Mesodermal cell (in vitro differentiated cells): ENCODE results near the gene GRIK3.

Source experiments
- H3K27ac ChIP-seq: 2 replicates; pipeline ENCODE4 v1.7.0; 2013; ENCODE audit warnings: mild to moderate bottlenecking, low read depth, low read length, moderate library complexity; ENCODE audit not compliant: severe bottlenecking
- H3K36me3 ChIP-seq: 2 replicates; pipeline ENCODE4 v1.7.1; 2013; ENCODE audit warnings: mild to moderate bottlenecking, low read length, moderate library complexity; ENCODE audit not compliant: control insufficient read depth, insufficient read depth
- H3K4me1 ChIP-seq: one replicate; pipeline ENCODE4 v1.7.1; 2013; ENCODE audit warnings: mild to moderate bottlenecking, low read length; ENCODE audit not compliant: insufficient read depth, control insufficient read depth, poor library complexity, severe bottlenecking
- H3K4me3 ChIP-seq: 2 replicates; pipeline ENCODE4 v1.7.0; 2013; ENCODE audit warnings: low read length, control low read depth, mild to moderate bottlenecking; ENCODE audit not compliant: insufficient read depth, poor library complexity, severe bottlenecking; ENCODE audit errors: extremely low read depth
- H3K9me3 ChIP-seq: 2 replicates; pipeline ENCODE4 v1.7.1; 2013; ENCODE audit warnings: mild to moderate bottlenecking, low read length, moderate library complexity; ENCODE audit not compliant: control insufficient read depth
- WGBS, 2 experiments: methylation state at CpG; one replicate each; pipeline ENCODE4 v1.1.5; 2013; ENCODE audit warnings: missing lambda C conversion rate in 2 of 2; ENCODE audit not compliant: insufficient coverage in 2 of 2; 5-methylcytosine and 5-hydroxymethylcytosine counted together

GRIK3 gene

DNA sequence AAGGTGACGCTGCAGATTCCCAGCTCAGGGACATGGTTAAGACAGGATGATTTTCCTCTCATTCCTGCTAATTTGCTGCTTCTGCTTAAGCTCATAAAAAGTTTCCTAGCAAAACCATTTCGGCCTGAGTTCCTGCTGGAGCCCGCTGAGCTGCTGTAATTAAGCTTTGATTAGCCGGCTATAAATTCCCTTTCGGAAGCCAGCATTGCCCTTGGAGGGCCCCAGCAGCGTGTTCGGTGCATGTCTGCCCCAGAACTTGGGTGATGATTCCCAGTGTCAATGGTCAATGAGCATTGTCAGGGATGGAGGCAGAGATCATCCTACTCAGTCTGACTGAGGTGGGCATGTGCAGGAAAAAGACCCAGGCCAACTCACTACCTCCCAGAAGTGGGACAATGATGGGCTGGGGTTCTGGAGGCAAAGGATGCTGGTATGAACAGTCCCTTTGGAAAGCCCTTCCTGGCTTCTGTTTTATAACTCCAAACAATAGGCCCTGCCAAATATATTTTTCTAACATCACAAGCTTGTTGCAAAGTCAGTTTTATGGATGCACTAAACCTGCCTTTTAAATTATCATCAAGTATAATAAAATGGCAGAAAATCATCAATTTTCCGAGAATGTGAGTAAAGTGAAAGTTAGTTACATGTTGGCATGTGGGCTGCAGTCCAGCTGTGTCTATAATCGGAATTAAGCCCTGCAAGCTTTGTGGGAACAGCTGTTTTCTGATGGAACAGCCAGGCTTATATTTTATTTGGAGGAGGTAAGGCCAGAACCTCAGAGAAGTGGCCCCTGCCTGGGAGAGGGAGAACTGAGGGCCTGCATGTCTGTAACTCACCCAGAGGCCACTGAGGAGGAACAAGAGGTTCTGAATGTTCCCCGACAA lies 257.1 kb downstream of the GRIK3 start:
- H3K27ac ChIP-seq = no peak overlapping the region
- no peak overlapping the region for H3K4me3 ChIP-seq
- 86 to 92% methylated on average over 8 to 9 of the region's 10 CpGs for WGBS, 2 experiments
- H3K4me1 ChIP-seq = no peaks in the 10 kb centered on the region
- H3K36me3 ChIP-seq = no peaks in the 10 kb centered on the region
- no peaks in the 10 kb centered on the region for H3K9me3 ChIP-seq

DNA sequence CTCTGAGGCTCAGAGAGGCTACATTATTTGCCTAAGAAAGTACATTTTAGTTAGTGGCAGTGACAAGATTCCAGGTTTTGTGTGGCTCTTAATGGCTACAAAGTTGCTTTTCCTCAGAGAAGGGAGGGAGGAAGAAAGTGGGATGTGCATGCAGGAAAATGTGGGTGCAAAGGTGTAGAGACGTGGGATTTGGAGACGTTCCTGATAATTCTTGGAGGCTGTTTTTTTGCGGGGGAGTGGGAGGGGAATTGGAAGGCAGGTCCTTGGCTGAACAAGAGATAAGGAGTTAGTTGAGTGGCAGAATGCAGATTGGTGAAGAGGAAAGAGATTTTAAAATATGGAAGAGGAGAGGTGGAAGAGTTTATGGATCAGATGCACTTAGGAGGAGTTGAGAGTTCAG lies 258.1 kb downstream of the GRIK3 start:
- H3K9me3 ChIP-seq = no peaks in the 10 kb centered on the region
- 76 to 89% methylated on average over 3 of the region's 3 CpGs for WGBS, 2 experiments
- no peak overlapping the region for H3K27ac ChIP-seq
- H3K4me3 ChIP-seq = no peak overlapping the region
- H3K4me1 ChIP-seq = peaks cover 2% of the 10 kb centered on the region
- H3K36me3 ChIP-seq = no peaks in the 10 kb centered on the region

DNA sequence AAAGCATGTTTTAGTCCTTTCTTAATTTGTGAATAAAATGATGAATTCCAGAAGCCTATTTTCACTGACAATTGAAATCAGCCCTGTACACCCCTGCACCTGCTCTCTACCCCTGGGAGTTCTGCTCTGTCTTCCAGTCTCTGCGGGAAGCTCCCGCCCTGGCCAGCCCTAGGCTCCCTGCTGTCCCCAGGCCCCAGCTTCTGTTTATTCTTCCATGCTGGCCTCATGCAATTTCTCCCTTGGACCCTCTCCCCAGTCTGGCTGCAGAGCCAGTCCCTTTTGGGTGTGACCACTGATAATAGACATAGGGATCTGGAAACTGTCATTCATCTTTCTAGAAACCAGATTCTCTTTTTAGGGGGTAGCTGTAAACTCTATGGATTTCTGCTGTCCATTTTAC lies 258.6 kb downstream of the GRIK3 start:
- Histone ChIP-seq H3K36me3 (no peaks in the 10 kb centered on the region), H3K27ac (no peak overlapping the region), H3K4me1 (peaks cover 3% of the 10 kb centered on the region), H3K4me3 (no peak overlapping the region), H3K9me3 (no peaks in the 10 kb centered on the region)
- WGBS, 2 experiments = 0 to 67% methylated on average over 2 of the region's 2 CpGs

DNA sequence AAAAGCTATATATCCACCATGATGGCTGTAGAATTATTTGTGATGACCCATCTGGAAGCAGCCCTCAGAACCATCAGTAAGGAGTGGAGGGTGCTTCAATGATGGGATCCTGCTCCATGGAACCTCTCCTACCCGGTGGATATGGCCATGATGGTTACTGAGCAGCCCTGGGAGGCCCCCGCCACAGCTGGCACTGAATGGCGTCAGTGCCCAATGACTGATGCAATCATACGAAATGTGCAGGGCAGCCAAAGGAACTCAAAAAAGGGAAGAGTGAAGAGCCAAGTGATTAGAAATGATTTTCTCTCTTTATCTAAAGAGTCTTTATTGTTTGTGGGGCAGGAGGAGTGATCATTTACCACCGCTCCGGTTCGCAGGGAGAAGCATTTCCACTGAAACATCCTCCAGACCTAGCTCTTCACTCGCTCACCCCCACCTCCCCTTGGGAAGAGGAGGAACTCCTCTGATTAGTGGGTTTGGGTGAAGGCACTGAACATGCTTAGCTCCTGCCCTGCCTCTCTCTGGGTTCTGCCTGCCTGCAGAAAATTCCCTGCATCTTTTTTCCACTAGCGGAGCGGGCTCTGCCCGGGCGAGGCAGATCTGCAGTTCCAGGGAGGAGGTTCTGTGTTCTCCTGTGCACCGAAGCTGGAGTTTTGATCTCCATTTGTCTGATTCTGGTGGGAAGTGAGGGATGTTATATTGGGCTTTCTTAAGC lies 260.3 kb downstream of the GRIK3 start:
- H3K4me3 ChIP-seq = no peak overlapping the region
- H3K4me1 ChIP-seq = peaks cover 3% of the 10 kb centered on the region
- no peaks in the 10 kb centered on the region for H3K9me3 ChIP-seq
- no peaks in the 10 kb centered on the region for H3K36me3 ChIP-seq
- WGBS, 2 experiments = 83 to 93% methylated on average over 3 to 6 of the region's 13 CpGs
- no peak overlapping the region for H3K27ac ChIP-seq

GRCh38 chr1:36772647-36773495 lies 261.4 kb downstream of the GRIK3 start:
- Histone ChIP-seq H3K9me3 (no peaks in the 10 kb centered on the region), H3K4me3 (no peak overlapping the region), H3K27ac (no peak overlapping the region), H3K4me1 (peaks cover 3% of the 10 kb centered on the region), H3K36me3 (no peaks in the 10 kb centered on the region)
- WGBS, 2 experiments = 92 to 94% methylated on average over 3 to 8 of the region's 8 CpGs

DNA sequence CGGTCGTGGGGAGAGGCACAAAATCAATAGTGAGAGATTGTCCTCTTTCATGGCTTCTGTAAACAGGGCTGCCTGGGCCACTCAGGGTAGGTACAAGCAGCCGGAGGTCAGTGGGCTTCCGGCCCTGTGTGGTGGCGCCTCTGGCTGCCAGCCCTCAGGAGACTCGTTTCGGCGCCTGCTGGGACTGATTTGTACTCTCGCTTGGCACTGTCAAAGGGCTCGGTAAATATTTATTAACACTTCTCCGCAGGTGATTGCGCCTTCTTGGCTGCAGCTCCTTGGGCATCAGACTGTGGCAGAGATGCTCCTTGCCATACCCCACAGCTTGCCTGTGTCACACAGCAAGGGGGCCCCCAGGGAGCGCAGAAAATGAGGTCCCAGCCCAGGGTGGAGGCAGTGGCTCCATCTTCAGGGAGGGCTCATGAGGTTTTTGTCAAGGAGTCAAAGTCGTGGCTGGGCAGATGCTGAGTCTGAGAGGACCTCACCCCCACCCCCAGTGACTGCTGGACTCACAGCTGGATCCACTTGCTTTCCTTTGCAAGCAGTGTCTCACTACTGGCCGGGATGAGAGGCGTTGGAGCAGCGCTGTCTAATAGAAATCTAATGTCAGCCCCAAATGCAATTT lies 262.5 kb downstream of the GRIK3 start:
- WGBS, 2 experiments = 6 to 10% methylated on average over 13 to 17 of the region's 17 CpGs
- Histone ChIP-seq H3K4me1 (peaks cover 3% of the 10 kb centered on the region), H3K36me3 (no peaks in the 10 kb centered on the region), H3K27ac (no peak overlapping the region), H3K9me3 (no peaks in the 10 kb centered on the region), H3K4me3 (no peak overlapping the region)

GRCh38 chr1:36771240-36771639 lies 263.1 kb downstream of the GRIK3 start:
- no peaks in the 10 kb centered on the region for H3K36me3 ChIP-seq
- no peak overlapping the region for H3K27ac ChIP-seq
- H3K9me3 ChIP-seq = no peaks in the 10 kb centered on the region
- H3K4me1 ChIP-seq = peaks cover 3% of the 10 kb centered on the region
- no peak overlapping the region for H3K4me3 ChIP-seq
- 17 to 19% methylated on average over 4 to 5 of the region's 7 CpGs for WGBS, 2 experiments

GRCh38 chr1:36769886-36770830 lies 264.2 kb downstream of the GRIK3 start:
- H3K4me3 ChIP-seq = no peak overlapping the region
- 52 to 58% methylated on average over 5 of the region's 10 CpGs for WGBS, 2 experiments
- no peak overlapping the region for H3K27ac ChIP-seq
- H3K36me3 ChIP-seq = no peaks in the 10 kb centered on the region
- H3K4me1 ChIP-seq = peaks cover 3% of the 10 kb centered on the region
- H3K9me3 ChIP-seq = no peaks in the 10 kb centered on the region

DNA sequence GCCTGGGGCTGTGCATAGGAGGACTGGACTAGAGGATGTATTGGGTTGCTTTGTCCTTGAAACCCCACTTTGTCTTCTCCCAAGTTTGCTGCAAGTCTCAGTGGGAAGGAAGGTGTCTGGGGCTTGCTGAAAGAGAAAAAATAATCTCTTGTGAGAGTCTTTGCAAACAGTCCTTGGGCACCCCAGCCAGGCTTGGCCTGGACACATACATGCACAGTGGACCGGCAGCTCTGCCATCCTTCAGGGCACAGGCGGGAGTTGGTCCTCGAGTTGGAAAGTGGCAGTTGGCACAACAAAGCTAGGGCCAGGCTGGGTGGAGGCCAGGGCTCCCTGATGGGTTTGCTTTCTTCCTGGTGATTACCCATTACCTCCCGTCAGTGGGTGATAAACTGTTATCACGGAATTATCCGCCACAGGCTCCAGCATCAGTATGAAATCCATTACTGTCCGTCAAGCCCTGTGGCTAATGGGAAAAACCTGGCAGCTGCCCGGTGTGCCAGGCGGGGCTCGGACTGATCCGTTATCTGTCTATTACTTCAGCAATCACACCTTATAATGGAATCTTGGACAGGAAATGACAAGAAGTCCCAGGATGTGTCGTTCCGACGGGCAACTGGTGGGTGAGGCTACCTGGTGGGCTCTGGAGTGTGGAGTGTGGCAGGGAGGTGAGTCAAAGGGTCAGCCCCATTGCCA lies 265.7 kb downstream of the GRIK3 start:
- Histone ChIP-seq H3K9me3 (no peaks in the 10 kb centered on the region), H3K36me3 (no peaks in the 10 kb centered on the region), H3K4me1 (peaks cover 3% of the 10 kb centered on the region), H3K27ac (no peak overlapping the region), H3K4me3 (no peak overlapping the region)
- WGBS, 2 experiments = 88 to 90% methylated on average over 8 to 12 of the region's 14 CpGs
